Neural cell (in vitro differentiated cells): ENCODE data around the gene TTC13. TPM values are rescaled to one million over a fixed set of nuclear protein-coding genes. Genes with fewer than 3 reads are reported as not detected.
A peak's percentile ranks its signal among the peaks of the same experiment; 100 is the strongest.

Source experiments
- H2AFZ ChIP-seq: fragments of 200-600, 300-800 bp; sonication (generic), shearing (Covaris generic); 2 replicates; pipeline ENCODE4 v1.6.0; 2014; ENCODE audit warnings: low read depth, mild to moderate bottlenecking, antibody characterized with exemption, low read length, moderate library complexity
- H3F3A ChIP-seq: fragments of 200-600 bp; shearing (Covaris generic); 2 replicates; pipeline ENCODE4 v1.6.1; 2016; ENCODE audit warnings: mild to moderate bottlenecking, moderate library complexity, mixed read lengths, antibody characterized with exemption, low read length; ENCODE audit not compliant: insufficient read depth, poor library complexity, severe bottlenecking
- H3K27ac ChIP-seq: fragments of 200-600, 300-800 bp; sonication (generic), shearing (Covaris generic); 2 replicates; pipeline ENCODE4 v1.5.1; 2014; ENCODE audit warnings: mild to moderate bottlenecking, low read length, moderate library complexity
- H3K27me3 ChIP-seq: fragments of 300-800, 200-600 bp; sonication (generic), shearing (Covaris generic); 2 replicates; pipeline ENCODE4 v1.6.0; 2014; ENCODE audit warnings: mild to moderate bottlenecking, low read depth, low read length, moderate library complexity; ENCODE audit not compliant: insufficient read depth
- H3K36me3 ChIP-seq: fragments of 300-800, 200-600 bp; sonication (generic), shearing (Covaris generic); 2 replicates; pipeline ENCODE4 v1.5.1; 2014; ENCODE audit warnings: mild to moderate bottlenecking, antibody characterized with exemption, low read length, moderate library complexity; ENCODE audit not compliant: insufficient read depth
- H3K4me2 ChIP-seq: fragments of 300-800, 200-600 bp; sonication (generic), shearing (Covaris generic); 2 replicates; pipeline ENCODE4 v1.6.0; 2014; ENCODE audit warnings: mild to moderate bottlenecking, low read length
- H3K4me3 ChIP-seq: fragments of 300-800, 200-600 bp; sonication (generic), shearing (Covaris generic); 2 replicates; pipeline ENCODE4 v1.5.1; 2014; ENCODE audit warnings: mild to moderate bottlenecking, low read length, moderate library complexity
- H3K79me2 ChIP-seq: fragments of 200-600 bp; shearing (Covaris generic); replicated peaks from 2 replicates; pipeline ENCODE4 v1.6.0; 2014; ENCODE audit warnings: mild to moderate bottlenecking, low read length, moderate library complexity; ENCODE audit not compliant: insufficient read depth
- H3K9ac ChIP-seq: fragments of 300-800, 200-600 bp; sonication (generic), shearing (Covaris generic); 2 replicates; pipeline ENCODE4 v1.6.1; 2016; ENCODE audit warnings: mild to moderate bottlenecking, low read length, mixed read lengths
- H3K9me2 ChIP-seq: fragments of 200-600 bp; shearing (Covaris generic); 2 replicates; pipeline ENCODE4 v1.6.1; 2016; ENCODE audit warnings: mild to moderate bottlenecking, low read length, mixed read lengths; ENCODE audit not compliant: insufficient read depth
- H3K9me3 ChIP-seq: fragments of 200-600, 300-800 bp; sonication (generic), shearing (Covaris generic); 2 replicates; pipeline ENCODE4 v1.6.1; 2016; ENCODE audit warnings: mild to moderate bottlenecking, mixed run types, low read length, moderate library complexity, mixed read lengths
- H4K20me1 ChIP-seq: fragments of 200-600 bp; shearing (Covaris generic); 2 replicates; pipeline ENCODE4 v1.6.1; 2016; ENCODE audit warnings: mild to moderate bottlenecking, mixed run types; ENCODE audit not compliant: insufficient read depth
- CTCF ChIP-seq: fragments of 450-650 bp; IDR thresholded peaks from 2 replicates; pipeline ENCODE4 v1.5.1; 2014; ENCODE audit warnings: antibody characterized with exemption, mild to moderate bottlenecking, moderate library complexity; ENCODE audit not compliant: poor library complexity, severe bottlenecking
- EP300 ChIP-seq: fragments of 450-650 bp; conservative IDR thresholded peaks from 2 replicates; pipeline ENCODE4 v1.6.1; 2014; ENCODE audit warnings: antibody characterized with exemption, mild to moderate bottlenecking, moderate library complexity; ENCODE audit not compliant: poor library complexity, severe bottlenecking
- EZH2 ChIP-seq: fragments of 200-600, 300-800 bp; shearing (Covaris generic), sonication (generic); IDR thresholded peaks from 2 replicates; pipeline ENCODE4 v1.6.1; 2014; ENCODE audit warnings: antibody characterized with exemption, low read length, borderline replicate concordance, mild to moderate bottlenecking; ENCODE audit not compliant: insufficient read depth, poor library complexity, severe bottlenecking
- MXI1 ChIP-seq: fragments of 450-650 bp; conservative IDR thresholded peaks from 2 replicates; pipeline ENCODE4 v1.6.1; 2014; ENCODE audit warnings: antibody characterized with exemption, mild to moderate bottlenecking; ENCODE audit not compliant: poor library complexity, severe bottlenecking
- POLR2AphosphoS5 ChIP-seq: IDR thresholded peaks from 2 replicates; pipeline ENCODE4 v1.6.1; 2012
- RAD21 ChIP-seq: fragments of 450-650 bp; conservative IDR thresholded peaks from 2 replicates; pipeline ENCODE4 v1.6.1; 2014; ENCODE audit warnings: antibody characterized with exemption, mild to moderate bottlenecking, moderate library complexity
- REST ChIP-seq: IDR thresholded peaks from 2 replicates; pipeline ENCODE4 v1.6.1; 2012; ENCODE audit warnings: borderline replicate concordance
- SMC3 ChIP-seq: fragments of 450-650 bp; conservative IDR thresholded peaks from 2 replicates; pipeline ENCODE4 v1.6.1; 2014; ENCODE audit warnings: antibody characterized with exemption, mild to moderate bottlenecking, moderate library complexity; ENCODE audit not compliant: poor library complexity
- TAF1 ChIP-seq: IDR thresholded peaks from 2 replicates; pipeline ENCODE4 v1.6.1; 2012; ENCODE audit warnings: low read depth
- polyA plus RNA-seq: library from polyadenylated mRNA; depleted of rRNA; stranded (reverse); fragments of >200 nt; gene quantifications from 2 replicates; pipeline ENCODE4 v1.2.3, GENCODE V29; 2014

The TTC13 gene
- polyA plus RNA-seq, 1 donor from 2014 or later: 33.8 TPM

- Histone ChIP-seq H3K79me2 (peaks cover 27% of the 10 kb centered on the region), H4K20me1 (no peaks in the 10 kb centered on the region), H3K27me3 (no peaks in the 10 kb centered on the region), H3K27ac (peak overlapping the region; percentile 28), H3K4me2 (peak overlapping the region; percentile 81), H3K9me2 (no peaks in the 10 kb centered on the region), H2AFZ (peak overlapping the region; percentile 60), H3K4me3 (peak overlapping the region; percentile 93), H3K9me3 (no peaks in the 10 kb centered on the region), H3F3A (no peaks in the 10 kb centered on the region), H3K36me3 (no peaks in the 10 kb centered on the region), H3K9ac (peak overlapping the region; percentile 63)
- no peak for TF ChIP-seq SMC3
- TF ChIP-seq CTCF: no peak
- TF ChIP-seq EP300: no peak
- no peak for TF ChIP-seq RAD21
- TF ChIP-seq TAF1: no peak
- TF ChIP-seq POLR2AphosphoS5: no peak
- TF ChIP-seq EZH2: no peak
- TF ChIP-seq MXI1: peak; percentile 56
- no peak for TF ChIP-seq REST
These were observed 109.8 kb downstream of the TTC13 start for GRCh38 chr1:230868736-230869385.

GRCh38 chr1:230867903-230868735, 110.5 kb downstream of the TTC13 start, which contains the start of gene C1orf198:
C1orf198 (minus strand) TSS chr1:230868521; CDS start chr1:230868512, 9 bp downstream.
- H3K27ac ChIP-seq: peak within 1 kb of the TSS; percentile 28
- no peaks in the 10 kb centered on the region for H3K36me3 ChIP-seq
- peak within 1 kb of the TSS; percentile 84 for H3K4me2 ChIP-seq
- no peaks in the 10 kb centered on the region for H3K9me2 ChIP-seq
- peaks cover 27% of the 10 kb centered on the region for H3K79me2 ChIP-seq
- no peaks in the 10 kb centered on the region for H3K9me3 ChIP-seq
- H3K27me3 ChIP-seq: no peaks in the 10 kb centered on the region
- peak within 1 kb of the TSS; percentile 75 for H3K9ac ChIP-seq
- peak within 1 kb of the TSS; percentile 93 for H3K4me3 ChIP-seq
- no peaks in the 10 kb centered on the region for H4K20me1 ChIP-seq
- TF ChIP-seq EP300 (no peak), POLR2AphosphoS5 (peak; percentile 79), REST (no peak), SMC3 (peak; percentile 33), RAD21 (peak; percentile 21), CTCF (peak; percentile 25), MXI1 (peak; percentile 51)
- H2AFZ ChIP-seq: peak within 1 kb of the TSS; percentile 83
- no peaks in the 10 kb centered on the region for H3F3A ChIP-seq
